A673 (cell line): ENCODE data around the gene ENPP1.

Experiments
- CTCF ChIP-seq: fragments of 300-800, 200-600 bp; sonication (generic); conservative IDR thresholded peaks from 2 replicates; pipeline ENCODE4 v1.5.1; 2017; ENCODE audit warnings: low read depth, mild to moderate bottlenecking, antibody characterized with exemption, low read length, moderate library complexity, mixed read lengths
- EZH2 ChIP-seq: fragments of 200-600 bp; sonication (generic); IDR thresholded peaks from 2 replicates; pipeline ENCODE4 v1.6.1; 2017; ENCODE audit warnings: borderline replicate concordance, low read depth, mild to moderate bottlenecking, mixed read lengths, antibody characterized with exemption, low read length; ENCODE audit not compliant: poor library complexity, severe bottlenecking

DNA sequence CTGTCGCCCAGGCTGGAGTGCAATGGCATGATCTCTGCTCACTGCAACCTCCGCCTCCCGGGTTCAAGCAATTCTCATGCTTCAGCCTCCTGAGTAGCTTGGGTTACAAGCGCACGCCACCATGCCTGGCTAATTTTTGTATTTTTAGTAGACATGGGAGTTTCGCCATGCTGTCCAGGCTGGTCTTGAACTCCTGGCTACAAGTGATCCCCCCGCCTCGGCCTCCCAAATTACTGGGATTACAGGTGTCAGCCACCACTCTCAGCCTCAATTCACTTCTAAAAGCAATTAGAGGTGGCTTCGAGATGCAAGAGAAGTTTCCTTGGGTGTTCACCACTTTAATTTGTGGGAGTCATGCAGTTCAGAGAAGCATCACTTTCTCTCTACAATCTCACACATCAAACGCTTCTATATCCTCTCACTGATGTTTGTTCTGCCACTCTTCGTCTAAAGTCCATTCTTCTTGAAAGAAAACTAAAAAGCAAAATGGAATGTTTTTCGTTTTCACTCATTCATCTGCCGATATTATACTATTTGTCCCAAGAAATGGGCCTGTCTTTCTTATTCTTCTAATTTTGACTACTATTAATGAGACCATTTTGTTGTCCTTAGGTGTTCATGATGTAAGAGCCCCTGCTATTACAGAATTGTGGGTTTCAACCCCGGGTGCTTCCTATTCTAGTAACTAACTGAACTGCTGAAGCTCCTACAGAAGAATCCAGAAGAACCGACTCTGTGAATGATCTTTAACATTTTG lies 38.3 kb upstream of the ENPP1 start:
- no peak for TF ChIP-seq EZH2
- TF ChIP-seq CTCF = no peak
